Measurements from ENCODE around the gene IL6ST. TPM values are rescaled to one million over a fixed set of nuclear protein-coding genes. Genes with fewer than 3 reads are reported as not detected.

IL6ST gene
- total and polyA plus RNA-seq, 5 donors from 2014 or later: 25.3 to 234 (median 58.0) TPM

DNA sequence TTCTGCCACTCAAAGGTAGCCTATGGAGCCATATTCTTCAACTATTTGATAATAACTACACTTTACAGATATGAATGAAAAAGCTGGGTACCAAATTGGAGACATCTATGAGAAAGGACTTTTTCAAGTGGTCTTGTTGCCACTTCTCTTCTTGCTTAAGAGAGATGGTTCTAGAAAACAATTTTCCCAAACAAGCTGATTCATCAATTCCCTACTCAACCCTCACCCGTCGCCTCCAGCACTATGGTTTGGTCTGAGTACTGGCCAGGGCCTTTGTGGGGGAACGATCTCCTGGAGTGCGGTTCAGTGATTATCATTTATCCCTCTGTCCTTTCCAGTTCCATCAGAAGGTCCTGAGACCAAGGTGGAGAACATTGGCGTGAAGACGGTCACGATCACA lies 86.8 kb downstream of the IL6ST start:
- H3K27ac Mint-ChIP-seq: no peak overlapping the region
- Histone ChIP-seq H3K4me1 (ENCODE audit: control insufficient read depth, insufficient read depth, low read length, poor library complexity, severe bottlenecking) (peaks cover 10% of the 10 kb centered on the region), H3K36me3 (ENCODE audit: control insufficient read depth, insufficient read depth, low read length) (no peaks in the 10 kb centered on the region), H3K4me3 (ENCODE audit: low read depth, low read length) (no peak overlapping the region), H3K27ac (ENCODE audit: insufficient read depth, low read length, poor library complexity, severe bottlenecking) (no peak overlapping the region), H3K9me3 (ENCODE audit: control insufficient read depth in 2 of 2, low read length in 2 of 2) (no peaks in the 10 kb centered on the region), H3K27me3 (ENCODE audit: control insufficient read depth, insufficient read depth, low read length) (no peaks in the 10 kb centered on the region)
- H3K4me1 Mint-ChIP-seq: peaks cover 0 to 14% (median 7%) of the 10 kb centered on the region in 4 donors
- ATAC-seq (ENCODE audit: low read depth in 2 of 2): no peak
- H3K4me3 Mint-ChIP-seq: no peak overlapping the region
- H3K9me3 Mint-ChIP-seq: peaks cover 0 to 3% (median 0%) of the 10 kb centered on the region in 7 donors
- DNase-seq: no peak
- H3K27me3 Mint-ChIP-seq: peaks cover 17% of the 10 kb centered on the region
- H3K36me3 Mint-ChIP-seq: no peaks in the 10 kb centered on the region

DNA sequence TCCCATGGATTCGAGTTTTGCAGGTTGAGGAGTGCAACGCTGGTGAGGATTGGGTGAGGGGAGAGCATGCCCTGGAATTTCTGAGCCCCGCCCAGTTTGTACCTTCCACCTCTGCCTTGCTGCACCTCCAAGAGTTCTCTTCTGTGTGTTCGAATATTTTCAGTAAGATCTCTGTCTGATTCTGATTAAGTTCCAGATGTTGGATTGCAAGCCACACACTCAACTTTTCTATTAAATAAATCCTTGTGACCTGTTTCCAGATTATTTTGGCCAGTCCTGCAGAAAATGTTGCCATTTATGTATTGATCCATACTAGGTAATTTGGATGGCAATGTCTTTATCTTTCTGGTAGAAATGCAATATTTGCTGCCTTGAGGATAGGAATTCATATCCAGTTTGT lies 89.5 kb downstream of the IL6ST start:
- H3K4me1 ChIP-seq (ENCODE audit: control insufficient read depth, insufficient read depth, low read length, poor library complexity, severe bottlenecking): peaks cover 12% of the 10 kb centered on the region
- Mint-ChIP-seq H3K9me3 (peaks cover 0 to 3% (median 0%) of the 10 kb centered on the region in 7 donors), H3K27ac (peak overlapping the region in 1 of 3 donors; percentile 63), H3K36me3 (no peaks in the 10 kb centered on the region), H3K4me1 (peaks cover 0 to 17% (median 8%) of the 10 kb centered on the region in 4 donors), H3K27me3 (peaks cover 5% of the 10 kb centered on the region), H3K4me3 (no peak overlapping the region)
- DNase-seq (no peak), ATAC-seq (ENCODE audit: low read depth in 2 of 2) (no peak)
- H3K36me3 ChIP-seq (ENCODE audit: control insufficient read depth, insufficient read depth, low read length): no peaks in the 10 kb centered on the region
- H3K27ac ChIP-seq (ENCODE audit: insufficient read depth, low read length, poor library complexity, severe bottlenecking): no peak overlapping the region
- no peaks in the 10 kb centered on the region for H3K9me3 ChIP-seq (ENCODE audit: control insufficient read depth in 2 of 2, low read length in 2 of 2)
- H3K4me3 ChIP-seq (ENCODE audit: low read depth, low read length): no peak overlapping the region
- peaks cover 1% of the 10 kb centered on the region for H3K27me3 ChIP-seq (ENCODE audit: control insufficient read depth, insufficient read depth, low read length)

DNA sequence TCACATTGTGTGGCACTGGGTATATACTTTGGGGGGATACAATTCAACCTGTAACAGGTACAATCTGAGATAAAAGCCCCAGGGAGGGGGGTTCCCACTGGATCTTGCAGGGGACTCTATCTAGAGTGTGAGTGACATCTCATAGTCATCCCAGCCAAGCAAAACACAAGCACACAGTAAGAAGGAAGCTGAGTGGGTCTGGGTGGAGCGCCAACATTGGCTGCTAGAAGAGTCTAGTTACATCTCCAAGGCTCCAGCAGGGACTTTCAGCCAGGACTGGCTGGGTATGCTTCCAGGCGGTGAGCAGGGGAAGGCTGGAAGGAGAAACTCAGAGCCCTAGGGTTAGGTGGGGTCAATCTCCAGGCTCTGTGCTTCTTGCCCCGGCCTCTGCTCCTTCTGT lies 90.6 kb downstream of the IL6ST start:
- Mint-ChIP-seq H3K4me3 (no peak overlapping the region), H3K36me3 (no peaks in the 10 kb centered on the region), H3K9me3 (peaks cover 0 to 3% (median 0%) of the 10 kb centered on the region in 7 donors), H3K27me3 (peaks cover 4% of the 10 kb centered on the region), H3K4me1 (peaks cover 0 to 17% (median 8%) of the 10 kb centered on the region in 4 donors), H3K27ac (peak overlapping the region in 2 of 3 donors; percentile 2 to 8)
- H3K9me3 ChIP-seq (ENCODE audit: control insufficient read depth in 2 of 2, low read length in 2 of 2): no peaks in the 10 kb centered on the region
- DNase-seq (no peak), ATAC-seq (ENCODE audit: low read depth in 2 of 2) (no peak)
- no peak overlapping the region for H3K4me3 ChIP-seq (ENCODE audit: low read depth, low read length)
- H3K27me3 ChIP-seq (ENCODE audit: control insufficient read depth, insufficient read depth, low read length): peaks cover 2% of the 10 kb centered on the region
- H3K4me1 ChIP-seq (ENCODE audit: control insufficient read depth, insufficient read depth, low read length, poor library complexity, severe bottlenecking): peaks cover 12% of the 10 kb centered on the region
- no peaks in the 10 kb centered on the region for H3K36me3 ChIP-seq (ENCODE audit: control insufficient read depth, insufficient read depth, low read length)
- H3K27ac ChIP-seq (ENCODE audit: insufficient read depth, low read length, poor library complexity, severe bottlenecking): no peak overlapping the region

DNA sequence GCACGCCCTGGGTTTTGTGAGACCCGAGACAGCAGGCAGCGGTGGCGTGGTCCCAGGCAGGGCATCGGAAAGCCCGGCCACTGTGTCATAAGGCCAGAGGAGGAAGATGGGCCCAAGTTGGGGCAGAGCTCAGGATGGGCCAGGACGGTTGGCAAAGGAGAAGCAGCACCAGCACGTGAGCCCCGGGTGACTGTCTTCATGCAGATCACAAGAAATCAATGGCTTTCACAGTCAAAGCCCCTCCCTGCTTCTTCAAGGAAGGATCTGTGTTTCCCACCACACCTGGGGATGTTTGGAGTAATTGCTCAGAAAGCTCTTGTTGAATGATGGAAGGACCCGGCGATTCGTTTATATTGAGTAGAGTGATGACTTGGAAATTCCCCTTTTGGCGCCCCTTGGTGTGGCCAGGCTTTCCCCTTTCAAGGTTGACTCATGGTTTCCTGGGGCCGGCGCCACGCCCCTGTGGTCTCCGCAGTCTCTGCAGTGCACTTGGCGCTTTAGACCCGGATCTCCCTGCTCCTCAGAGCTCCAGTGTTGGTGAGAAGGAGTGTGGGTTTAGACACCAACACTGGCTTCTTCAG lies 91.6 kb downstream of the IL6ST start:
- H3K36me3 Mint-ChIP-seq: no peaks in the 10 kb centered on the region
- H3K36me3 ChIP-seq (ENCODE audit: control insufficient read depth, insufficient read depth, low read length): no peaks in the 10 kb centered on the region
- peak overlapping the region; percentile 8 to 52 (median 42) for H3K27ac Mint-ChIP-seq
- peaks cover 2% of the 10 kb centered on the region for H3K27me3 ChIP-seq (ENCODE audit: control insufficient read depth, insufficient read depth, low read length)
- no peaks in the 10 kb centered on the region for H3K9me3 ChIP-seq (ENCODE audit: control insufficient read depth in 2 of 2, low read length in 2 of 2)
- DNase-seq: peak; percentile 14 to 72 (median 29)
- peaks cover 0 to 17% (median 6%) of the 10 kb centered on the region in 4 donors for H3K4me1 Mint-ChIP-seq
- ATAC-seq (ENCODE audit: low read depth in 2 of 2): peak; percentile 81 to 84
- no peak overlapping the region for H3K27ac ChIP-seq (ENCODE audit: insufficient read depth, low read length, poor library complexity, severe bottlenecking)
- H3K9me3 Mint-ChIP-seq: no peaks in the 10 kb centered on the region
- peak overlapping the region in 2 of 4 donors; percentile 26 to 31 for H3K4me3 Mint-ChIP-seq
- H3K4me3 ChIP-seq (ENCODE audit: low read depth, low read length): peak overlapping the region; percentile 43
- peaks cover 4% of the 10 kb centered on the region for H3K27me3 Mint-ChIP-seq
- H3K4me1 ChIP-seq (ENCODE audit: control insufficient read depth, insufficient read depth, low read length, poor library complexity, severe bottlenecking): peaks cover 12% of the 10 kb centered on the region

DNA sequence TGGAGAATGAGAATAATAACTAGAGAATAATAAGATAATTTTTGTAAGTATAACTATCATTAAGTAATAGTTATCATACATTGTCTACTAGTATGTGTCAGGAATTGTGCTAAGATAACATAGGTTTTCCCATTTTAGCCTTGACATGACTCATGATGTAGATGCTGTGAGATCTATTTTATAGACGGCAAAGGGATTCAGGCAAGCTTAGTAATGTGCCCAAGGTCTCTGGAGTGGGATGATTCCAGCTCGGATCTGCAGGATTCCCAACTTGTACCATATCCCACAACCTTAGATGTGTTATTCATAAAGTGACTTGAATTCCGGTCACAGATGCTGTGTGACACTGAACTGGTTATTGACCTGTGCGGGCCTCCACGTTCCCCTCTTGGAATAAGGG lies 92.1 kb downstream of the IL6ST start:
- H3K27ac Mint-ChIP-seq: peak overlapping the region in 1 of 3 donors; percentile 8
- Histone ChIP-seq H3K4me1 (ENCODE audit: control insufficient read depth, insufficient read depth, low read length, poor library complexity, severe bottlenecking) (peaks cover 12% of the 10 kb centered on the region), H3K27me3 (ENCODE audit: control insufficient read depth, insufficient read depth, low read length) (peaks cover 2% of the 10 kb centered on the region), H3K9me3 (ENCODE audit: control insufficient read depth in 2 of 2, low read length in 2 of 2) (no peaks in the 10 kb centered on the region), H3K36me3 (ENCODE audit: control insufficient read depth, insufficient read depth, low read length) (no peaks in the 10 kb centered on the region), H3K4me3 (ENCODE audit: low read depth, low read length) (no peak overlapping the region), H3K27ac (ENCODE audit: insufficient read depth, low read length, poor library complexity, severe bottlenecking) (no peak overlapping the region)
- no peaks in the 10 kb centered on the region for H3K36me3 Mint-ChIP-seq
- no peak for DNase-seq
- H3K27me3 Mint-ChIP-seq: peaks cover 4% of the 10 kb centered on the region
- H3K4me1 Mint-ChIP-seq: peaks cover 0 to 17% (median 6%) of the 10 kb centered on the region in 4 donors
- no peaks in the 10 kb centered on the region for H3K9me3 Mint-ChIP-seq
- peak overlapping the region in 1 of 4 donors; percentile 31 for H3K4me3 Mint-ChIP-seq
- ATAC-seq (ENCODE audit: low read depth in 2 of 2): no peak

DNA sequence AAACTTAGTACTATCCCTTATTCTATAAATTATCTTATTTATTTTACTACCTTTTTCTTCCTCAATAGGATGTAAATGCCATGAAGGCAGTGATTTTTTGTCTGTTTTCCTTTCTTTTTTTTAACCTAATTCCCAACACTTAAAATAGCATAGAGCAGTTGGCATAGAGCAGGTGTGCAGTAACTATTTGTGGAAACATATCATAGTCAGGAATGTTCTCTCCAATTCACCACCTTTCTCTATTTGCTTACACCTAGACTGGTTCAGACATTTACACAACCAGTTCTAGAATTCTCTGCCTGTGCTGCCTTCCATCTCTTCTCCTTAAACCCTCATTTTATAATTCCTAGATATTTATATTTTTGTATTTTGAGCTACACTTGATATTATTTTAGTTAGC lies 94.0 kb downstream of the IL6ST start:
- Mint-ChIP-seq H3K9me3 (peaks cover 0 to 3% (median 0%) of the 10 kb centered on the region in 7 donors), H3K4me1 (peaks cover 0 to 17% (median 6%) of the 10 kb centered on the region in 4 donors), H3K27ac (no peak overlapping the region), H3K36me3 (no peaks in the 10 kb centered on the region), H3K4me3 (no peak overlapping the region), H3K27me3 (peaks cover 4% of the 10 kb centered on the region)
- no peaks in the 10 kb centered on the region for H3K9me3 ChIP-seq (ENCODE audit: control insufficient read depth in 2 of 2, low read length in 2 of 2)
- ATAC-seq (ENCODE audit: low read depth in 2 of 2) (no peak), DNase-seq (no peak)
- H3K4me1 ChIP-seq (ENCODE audit: control insufficient read depth, insufficient read depth, low read length, poor library complexity, severe bottlenecking): peaks cover 12% of the 10 kb centered on the region
- H3K4me3 ChIP-seq (ENCODE audit: low read depth, low read length): no peak overlapping the region
- no peak overlapping the region for H3K27ac ChIP-seq (ENCODE audit: insufficient read depth, low read length, poor library complexity, severe bottlenecking)
- H3K36me3 ChIP-seq (ENCODE audit: control insufficient read depth, insufficient read depth, low read length): no peaks in the 10 kb centered on the region
- peaks cover 2% of the 10 kb centered on the region for H3K27me3 ChIP-seq (ENCODE audit: control insufficient read depth, insufficient read depth, low read length)

DNA sequence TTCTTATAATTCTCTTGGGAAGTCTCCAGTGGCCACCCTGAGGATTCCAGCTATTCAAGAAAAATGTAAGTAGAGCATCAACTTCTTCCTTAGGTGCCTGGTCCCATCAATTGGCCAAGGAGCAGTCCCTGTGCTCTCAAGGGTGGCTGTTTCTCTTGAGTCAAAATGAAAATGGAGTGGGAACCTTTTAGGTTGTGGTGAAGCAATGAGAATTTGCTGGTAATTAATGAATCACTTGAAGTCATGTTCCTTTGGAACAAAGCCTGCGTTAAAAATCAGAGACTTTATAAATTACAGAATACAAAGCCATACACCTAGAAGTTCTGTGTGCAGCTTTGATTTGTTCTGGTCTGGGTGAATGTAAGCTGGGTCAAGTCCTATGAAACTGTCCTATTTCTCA lies 94.7 kb downstream of the IL6ST start:
- ATAC-seq (ENCODE audit: low read depth in 2 of 2) (no peak), DNase-seq (no peak)
- Histone ChIP-seq H3K4me3 (ENCODE audit: low read depth, low read length) (no peak overlapping the region), H3K27ac (ENCODE audit: insufficient read depth, low read length, poor library complexity, severe bottlenecking) (no peak overlapping the region), H3K27me3 (ENCODE audit: control insufficient read depth, insufficient read depth, low read length) (peaks cover 2% of the 10 kb centered on the region), H3K4me1 (ENCODE audit: control insufficient read depth, insufficient read depth, low read length, poor library complexity, severe bottlenecking) (peaks cover 12% of the 10 kb centered on the region), H3K9me3 (ENCODE audit: control insufficient read depth in 2 of 2, low read length in 2 of 2) (no peaks in the 10 kb centered on the region), H3K36me3 (ENCODE audit: control insufficient read depth, insufficient read depth, low read length) (no peaks in the 10 kb centered on the region)
- Mint-ChIP-seq H3K27ac (no peak overlapping the region), H3K9me3 (peaks cover 0 to 3% (median 0%) of the 10 kb centered on the region in 7 donors), H3K36me3 (no peaks in the 10 kb centered on the region), H3K27me3 (peaks cover 4% of the 10 kb centered on the region), H3K4me1 (peaks cover 0 to 17% (median 6%) of the 10 kb centered on the region in 4 donors), H3K4me3 (no peak overlapping the region)

DNA sequence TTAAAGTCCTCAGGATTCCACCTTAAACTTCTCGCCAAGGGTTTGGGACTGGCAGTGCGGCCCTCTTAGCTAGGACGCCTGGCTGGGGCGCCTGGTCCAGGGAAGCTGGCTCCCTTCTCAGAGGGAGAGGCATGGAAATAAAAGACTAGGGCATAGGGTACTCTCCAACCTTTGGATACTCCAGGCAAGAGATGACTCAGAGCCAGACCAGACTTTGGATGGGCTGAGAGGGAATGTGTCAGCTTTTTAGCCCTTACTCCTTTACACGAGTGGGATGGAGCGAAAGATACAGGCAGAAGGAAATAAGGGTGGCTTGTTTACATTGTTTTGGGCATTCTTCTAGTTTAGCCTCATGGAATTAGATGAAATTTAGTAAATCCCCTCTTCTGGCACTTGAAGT lies 95.4 kb downstream of the IL6ST start:
- Histone ChIP-seq H3K36me3 (ENCODE audit: control insufficient read depth, insufficient read depth, low read length) (no peaks in the 10 kb centered on the region), H3K27me3 (ENCODE audit: control insufficient read depth, insufficient read depth, low read length) (peaks cover 2% of the 10 kb centered on the region), H3K4me1 (ENCODE audit: control insufficient read depth, insufficient read depth, low read length, poor library complexity, severe bottlenecking) (peaks cover 12% of the 10 kb centered on the region), H3K4me3 (ENCODE audit: low read depth, low read length) (no peak overlapping the region), H3K9me3 (ENCODE audit: control insufficient read depth in 2 of 2, low read length in 2 of 2) (no peaks in the 10 kb centered on the region), H3K27ac (ENCODE audit: insufficient read depth, low read length, poor library complexity, severe bottlenecking) (no peak overlapping the region)
- Mint-ChIP-seq H3K4me3 (no peak overlapping the region), H3K36me3 (no peaks in the 10 kb centered on the region), H3K27ac (no peak overlapping the region), H3K9me3 (peaks cover 0 to 3% (median 0%) of the 10 kb centered on the region in 7 donors), H3K4me1 (peaks cover 0 to 17% (median 6%) of the 10 kb centered on the region in 4 donors), H3K27me3 (peaks cover 4% of the 10 kb centered on the region)
- ATAC-seq (ENCODE audit: low read depth in 2 of 2) (no peak), DNase-seq (no peak)
